GM19023 (cell line): ENCODE data around the gene SFSWAP.

ENCODE experiments used
- ATAC-seq: cut with Tn5 transposase; IDR thresholded peaks from one replicate; pipeline ENCODE4 v1.9.1; 2021; ENCODE audit warnings: mild to moderate bottlenecking, moderate library complexity; ENCODE audit not compliant: unreplicated experiment

SFSWAP gene

DNA sequence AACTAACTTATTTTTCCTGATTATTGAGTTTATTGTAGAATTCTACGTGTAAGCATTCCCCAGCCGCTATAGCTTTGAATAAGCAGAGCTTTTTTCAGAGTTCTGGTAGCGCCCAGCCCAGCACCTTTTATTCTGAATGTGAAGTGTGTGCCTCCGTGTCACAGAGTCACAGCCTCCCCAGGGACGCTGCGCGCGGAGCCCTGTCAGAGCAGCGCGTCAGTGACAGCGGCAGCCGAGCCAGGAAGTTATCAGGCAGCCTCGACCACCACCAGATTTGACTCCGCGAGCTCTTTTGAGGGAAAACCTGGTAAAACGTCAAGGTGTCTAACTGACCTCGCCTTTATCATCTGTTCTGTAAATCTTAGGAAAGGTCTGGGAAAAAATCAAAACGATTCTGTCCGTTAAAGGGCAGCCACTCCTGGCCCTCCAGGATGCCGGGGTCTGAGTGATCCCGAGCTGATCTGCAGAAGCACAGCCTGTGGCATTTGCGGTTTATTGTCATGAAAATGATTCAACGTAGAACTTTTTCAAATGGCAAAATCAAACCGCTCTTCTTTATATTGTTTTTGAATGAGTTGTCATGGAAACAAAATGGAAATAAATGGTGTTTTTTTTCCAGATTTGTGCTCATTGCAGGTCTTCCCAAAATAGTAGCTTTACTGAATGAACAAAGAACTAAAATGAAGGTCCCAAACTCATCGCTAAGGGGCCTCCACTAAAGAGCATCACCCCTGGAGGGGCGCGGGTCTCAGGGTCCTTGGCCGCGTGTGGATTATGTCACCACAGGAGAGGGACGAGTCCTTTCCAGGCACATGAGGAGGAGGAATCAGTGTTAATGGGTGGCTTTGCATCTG, 74.2 kb downstream of the SFSWAP start:
- no peak for ATAC-seq

GRCh38 chr12:131785763-131786330, 75.0 kb downstream of the SFSWAP start:
- ATAC-seq, result no peak

DNA sequence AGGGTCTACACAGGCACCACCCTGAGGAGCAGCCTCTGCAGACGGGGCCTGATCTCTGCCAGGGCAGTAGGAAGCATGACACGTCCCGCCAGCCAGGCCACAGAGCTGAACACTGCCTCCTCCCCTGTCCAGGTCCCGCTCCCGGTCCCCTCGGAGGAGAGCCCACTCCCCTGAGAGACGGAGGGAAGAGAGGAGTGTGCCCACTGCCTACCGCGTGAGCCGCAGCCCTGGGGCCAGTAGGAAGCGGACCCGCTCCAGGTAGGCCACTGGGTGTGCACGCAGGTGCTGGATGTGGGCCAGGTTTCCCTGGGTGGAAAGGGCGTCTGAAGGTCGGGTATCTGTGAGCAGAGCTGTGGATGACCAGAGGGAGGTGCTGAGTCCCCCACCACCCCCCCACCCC, 75.4 kb downstream of the SFSWAP start:
- no peak for ATAC-seq

DNA sequence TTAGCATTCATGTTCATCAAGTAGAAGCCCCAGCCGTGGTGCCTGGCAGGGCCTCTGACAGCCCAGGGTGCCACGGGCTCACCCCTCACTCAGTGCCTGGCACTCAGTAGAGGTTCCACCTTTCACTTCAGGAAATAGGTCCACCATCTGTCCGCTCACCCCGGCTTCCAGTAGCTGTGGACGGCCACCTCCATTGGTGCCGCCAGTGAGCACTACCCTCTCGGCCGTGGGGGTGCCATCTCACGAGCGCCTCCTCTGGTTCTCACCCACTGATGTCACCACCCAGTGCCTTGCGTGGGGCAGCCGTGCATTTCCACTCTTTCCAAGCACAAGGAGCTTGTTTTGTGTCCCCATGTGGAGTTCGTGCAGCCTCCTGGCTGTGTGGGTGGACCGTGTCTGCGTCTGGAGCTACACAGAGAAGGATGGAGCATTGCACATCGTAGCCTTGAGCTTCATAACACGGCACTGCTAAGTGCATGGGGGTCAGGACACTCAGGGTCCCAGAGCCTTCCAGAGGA, 76.3 kb downstream of the SFSWAP start:
- no peak for ATAC-seq

DNA sequence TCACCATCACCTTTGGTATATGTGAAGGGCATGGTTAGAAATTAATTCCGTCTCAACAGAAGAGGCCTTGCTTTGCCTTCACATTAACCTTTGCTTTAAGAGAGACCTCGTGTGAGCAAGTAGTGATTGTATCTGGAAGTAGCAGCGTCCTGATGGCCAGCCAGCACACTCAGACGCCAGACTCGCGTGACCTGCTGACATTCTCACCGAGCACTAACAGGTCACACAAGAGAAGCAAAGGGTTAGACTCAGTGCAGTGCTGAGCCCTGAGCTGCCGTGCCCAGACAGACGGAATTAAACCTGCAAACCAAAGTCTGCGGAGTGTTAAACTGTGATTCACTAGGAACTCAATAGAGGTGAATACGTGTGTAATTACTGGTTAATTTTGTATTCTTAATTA, 77.2 kb downstream of the SFSWAP start:
- no peak for ATAC-seq

DNA sequence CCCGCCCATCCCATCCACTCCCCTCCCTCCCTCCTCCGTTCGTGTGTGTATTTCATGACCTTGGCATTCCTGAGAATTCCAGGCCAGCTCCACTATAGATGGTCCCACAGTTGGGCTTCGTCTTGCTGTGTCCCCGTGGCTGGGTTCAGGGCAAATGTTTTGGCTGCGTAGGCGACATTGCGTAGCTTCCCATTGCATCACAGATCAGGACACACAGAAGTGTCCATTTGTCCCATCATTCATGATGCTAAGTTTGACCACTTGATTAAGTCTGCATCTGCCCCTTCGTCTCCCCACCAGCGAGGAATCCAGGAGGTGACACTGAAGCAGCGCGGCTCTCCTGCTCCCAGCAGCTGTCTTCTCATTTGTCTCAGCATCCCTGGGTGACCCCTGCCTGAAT, 78.7 kb downstream of the SFSWAP start:
- no peak for ATAC-seq

DNA sequence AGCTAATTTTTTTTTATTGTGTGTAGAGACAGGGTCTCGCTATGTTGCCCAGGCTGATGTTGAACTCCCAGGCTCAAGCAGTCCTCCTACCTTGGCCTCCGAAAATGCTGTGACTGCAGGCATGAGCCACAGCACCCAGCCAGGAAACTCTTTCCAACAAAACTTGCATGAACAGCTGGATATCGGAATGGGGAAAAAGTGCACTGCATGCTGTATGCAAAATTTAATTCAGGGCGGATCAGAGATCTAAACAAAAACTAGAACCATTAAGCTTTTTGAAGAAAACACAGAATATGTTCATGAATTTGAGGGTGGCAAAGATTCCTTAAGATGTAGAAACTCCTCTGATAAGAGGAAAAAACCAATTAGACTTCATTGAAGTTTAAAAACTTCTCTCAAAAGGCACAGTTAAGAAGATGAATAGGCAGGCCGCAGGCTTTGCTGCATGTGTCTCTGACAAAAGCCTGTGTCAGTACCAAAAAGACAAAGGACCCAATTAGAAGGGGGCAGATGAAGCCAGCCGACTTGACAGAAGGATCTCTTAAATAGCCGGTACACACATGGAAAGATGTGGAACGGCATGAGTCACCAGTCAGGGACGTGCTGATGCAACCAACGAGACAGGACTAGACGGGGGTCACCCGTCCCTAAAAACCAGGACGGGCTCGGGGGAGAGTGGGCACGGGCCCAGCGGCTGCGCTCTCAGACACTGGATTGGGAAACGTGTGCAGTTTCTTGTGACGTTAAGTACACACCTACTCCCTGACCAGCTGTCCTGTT, 82.5 kb downstream of the SFSWAP start:
- ATAC-seq, result no peak

GRCh38 chr12:131794061-131794460, 83.2 kb downstream of the SFSWAP start:
- ATAC-seq, result no peak

- no peak for ATAC-seq
These were observed 83.7 kb downstream of the SFSWAP start for GRCh38 chr12:131794573-131794972.

- ATAC-seq, result no peak
These were observed 84.2 kb downstream of the SFSWAP start for GRCh38 chr12:131795064-131795463.

GRCh38 chr12:131795690-131796410, 85.0 kb downstream of the SFSWAP start:
- ATAC-seq, result no peak

DNA sequence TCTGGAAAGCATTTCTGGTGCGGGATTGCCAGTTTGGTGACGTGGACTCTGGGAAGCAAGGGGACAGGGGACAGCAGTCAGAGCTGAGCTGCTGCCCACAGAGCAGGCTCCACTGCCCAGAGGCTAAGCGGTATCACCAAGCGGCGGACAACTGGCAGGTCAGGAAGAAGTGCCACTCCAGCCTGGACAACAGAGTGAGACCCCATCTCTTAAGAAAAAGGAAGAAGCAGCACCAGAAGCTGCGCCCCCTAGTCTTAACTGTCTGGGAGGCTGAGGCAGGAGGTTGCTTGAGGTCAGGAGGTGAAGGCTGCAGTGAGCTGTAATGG, 85.5 kb downstream of the SFSWAP start:
- ATAC-seq, result no peak

GRCh38 chr12:131796754-131797587, 86.1 kb downstream of the SFSWAP start:
- no peak for ATAC-seq

GRCh38 chr12:131797588-131797934, 86.7 kb downstream of the SFSWAP start:
- no peak for ATAC-seq

- no peak for ATAC-seq
These were observed 88.3 kb downstream of the SFSWAP start for GRCh38 chr12:131799195-131799594.

GRCh38 chr12:131799828-131800593, 89.1 kb downstream of the SFSWAP start:
- no peak for ATAC-seq

DNA sequence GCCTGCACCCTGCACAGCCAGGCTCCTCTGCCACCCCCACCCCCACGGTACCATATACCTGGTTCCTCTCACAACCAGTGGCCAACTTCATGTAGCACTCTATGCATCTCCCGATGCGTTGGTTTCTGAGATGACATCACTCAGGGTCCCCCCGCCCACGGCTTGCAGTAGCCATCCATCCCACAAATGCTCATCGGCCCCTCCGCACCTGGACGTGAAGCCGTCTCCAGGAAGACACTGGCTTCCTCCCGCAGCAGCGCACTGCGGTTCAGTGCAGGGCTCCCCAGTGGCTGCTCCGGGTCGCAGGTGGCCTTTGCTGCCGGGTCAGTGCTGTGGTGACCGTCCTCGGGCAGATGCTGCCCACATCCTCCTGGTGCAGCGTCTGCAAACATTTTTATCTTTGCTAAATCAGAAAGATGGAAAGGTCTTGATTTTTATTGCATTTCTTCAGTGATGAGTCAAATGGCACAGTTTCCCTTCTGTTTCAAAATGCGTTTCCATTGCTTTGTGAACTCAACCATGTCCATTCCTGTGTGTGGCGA, 89.8 kb downstream of the SFSWAP start:
- no peak for ATAC-seq

DNA sequence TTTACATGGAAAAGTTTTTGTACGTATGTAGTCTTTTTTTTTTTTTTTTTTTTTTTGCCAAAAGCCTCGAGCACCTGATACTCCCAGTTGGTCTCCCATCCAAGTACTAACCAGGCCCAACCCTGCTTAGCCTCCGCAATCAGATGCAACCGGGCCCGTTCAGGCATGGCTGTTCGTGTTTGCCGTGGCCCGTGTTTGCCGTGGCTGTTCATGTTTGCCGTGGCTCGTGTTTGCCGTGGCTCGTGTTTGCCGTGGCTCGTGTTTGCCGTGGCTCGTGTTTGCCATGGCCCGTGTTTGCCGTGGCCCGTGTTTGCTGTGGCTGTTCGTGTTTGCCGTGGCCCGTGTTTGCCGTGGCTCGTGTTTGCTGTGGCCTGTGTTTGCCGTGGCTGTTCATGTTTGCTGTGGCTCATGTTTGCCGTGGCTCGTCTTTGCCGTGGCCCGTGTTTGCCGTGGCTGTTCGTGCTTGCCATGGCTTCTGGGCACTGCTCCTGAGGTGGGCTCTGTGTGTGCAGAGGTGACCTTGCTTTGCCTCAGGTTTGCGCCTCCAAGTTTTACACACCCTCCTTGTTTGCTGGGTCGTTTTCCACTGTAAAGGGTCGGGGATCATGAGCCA, 90.5 kb downstream of the SFSWAP start:
- no peak for ATAC-seq

DNA sequence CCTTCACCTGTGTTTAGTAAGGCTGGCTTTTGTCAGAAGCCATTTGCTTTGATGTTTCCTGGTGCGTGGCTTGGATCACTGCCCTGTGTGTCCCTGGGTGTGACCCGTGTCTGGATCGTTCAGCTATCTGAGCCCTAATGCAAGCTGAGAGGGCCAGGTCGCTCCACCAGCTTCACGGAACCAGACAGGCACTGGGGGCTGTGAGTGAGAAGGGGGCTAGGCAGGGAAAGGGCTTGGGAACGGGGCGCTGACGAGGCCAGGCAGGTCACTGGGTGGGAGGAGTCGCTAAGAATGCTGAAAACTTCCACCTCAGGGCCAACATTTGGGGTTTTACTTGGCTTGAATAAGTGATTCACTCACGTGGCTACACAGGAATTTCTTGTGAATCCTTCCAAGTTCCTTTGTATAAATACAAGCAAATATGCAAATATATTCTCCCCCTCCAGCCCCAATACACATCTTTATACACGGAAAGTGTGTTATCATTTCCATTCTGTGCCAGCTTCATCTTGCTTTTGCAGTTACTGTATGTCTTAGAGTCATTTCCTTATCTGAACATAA, 93.2 kb downstream of the SFSWAP start:
- no peak for ATAC-seq
